ENCODE measurements around the gene ANGPTL4. TPM values are rescaled to one million over a fixed set of nuclear protein-coding genes. Genes with fewer than 3 reads are reported as not detected.

Gene ANGPTL4
- total RNA-seq, 1 donor from 2014 or later, result 82.0 TPM

DNA sequence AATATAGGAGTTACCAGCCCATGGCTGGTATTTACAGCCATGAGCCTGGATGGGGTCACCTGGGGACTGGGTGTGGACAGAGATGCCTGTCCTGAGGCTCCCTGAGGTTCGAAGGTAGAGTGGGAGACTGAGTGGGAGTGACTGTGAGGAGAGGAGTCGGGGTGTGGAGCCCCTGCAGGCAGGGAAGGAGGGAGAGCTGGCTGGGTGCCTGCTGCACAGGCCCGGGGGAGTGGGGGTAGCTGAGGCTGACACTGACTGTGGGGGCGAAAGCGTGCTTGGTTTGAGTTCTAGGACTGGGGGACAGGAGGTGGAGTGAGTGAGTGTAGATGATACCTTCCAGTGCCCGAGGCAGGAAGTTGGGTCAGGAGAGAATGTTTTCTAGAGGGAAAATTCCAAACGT lies 33.3 kb downstream of the ANGPTL4 start:
- TF ChIP-seq CTCF (conservative IDR thresholded peaks at IDR 0.05; ENCODE audit: low read depth, low read length), result no peak
- no peak overlapping the region for H3K4me3 ChIP-seq (ENCODE audit: low read depth, low read length)
- DNase-seq (ENCODE audit: low read depth), result no peak

GRCh38 chr19:8397746-8398310 lies 33.9 kb downstream of the ANGPTL4 start:
- H3K4me3 ChIP-seq (ENCODE audit: low read depth, low read length), result no peak overlapping the region
- no peak for TF ChIP-seq CTCF (conservative IDR thresholded peaks at IDR 0.05; ENCODE audit: low read depth, low read length)
- no peak for DNase-seq (ENCODE audit: low read depth)

GRCh38 chr19:8398311-8398771 lies 34.4 kb downstream of the ANGPTL4 start:
- no peak overlapping the region for H3K4me3 ChIP-seq (ENCODE audit: low read depth, low read length)
- no peak for DNase-seq (ENCODE audit: low read depth)
- TF ChIP-seq CTCF (conservative IDR thresholded peaks at IDR 0.05; ENCODE audit: low read depth, low read length), result no peak

DNA sequence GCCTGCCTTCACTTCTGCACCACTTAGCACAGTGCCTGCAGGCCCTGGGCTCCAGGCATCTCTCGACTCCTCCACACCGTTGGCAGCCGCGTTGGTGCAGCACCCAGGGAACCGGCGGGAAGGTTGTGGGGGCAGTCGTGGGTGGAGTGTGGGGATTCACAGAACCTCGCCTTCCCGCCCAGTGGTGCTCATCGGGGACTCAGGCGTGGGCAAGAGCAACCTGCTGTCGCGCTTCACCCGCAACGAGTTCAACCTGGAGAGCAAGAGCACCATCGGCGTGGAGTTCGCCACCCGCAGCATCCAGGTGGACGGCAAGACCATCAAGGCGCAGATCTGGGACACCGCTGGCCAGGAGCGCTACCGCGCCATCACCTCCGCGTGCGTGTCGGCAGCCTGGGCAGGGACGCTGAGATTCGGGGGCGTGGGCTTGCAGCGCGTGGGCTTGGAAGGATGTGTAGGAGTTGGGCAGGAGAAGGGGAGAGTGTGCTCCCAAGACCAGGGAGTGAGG lies 35.8 kb downstream of the ANGPTL4 start:
- no peak for DNase-seq (ENCODE audit: low read depth)
- no peak for TF ChIP-seq CTCF (conservative IDR thresholded peaks at IDR 0.05; ENCODE audit: low read depth, low read length)
- no peak overlapping the region for H3K4me3 ChIP-seq (ENCODE audit: low read depth, low read length)

DNA sequence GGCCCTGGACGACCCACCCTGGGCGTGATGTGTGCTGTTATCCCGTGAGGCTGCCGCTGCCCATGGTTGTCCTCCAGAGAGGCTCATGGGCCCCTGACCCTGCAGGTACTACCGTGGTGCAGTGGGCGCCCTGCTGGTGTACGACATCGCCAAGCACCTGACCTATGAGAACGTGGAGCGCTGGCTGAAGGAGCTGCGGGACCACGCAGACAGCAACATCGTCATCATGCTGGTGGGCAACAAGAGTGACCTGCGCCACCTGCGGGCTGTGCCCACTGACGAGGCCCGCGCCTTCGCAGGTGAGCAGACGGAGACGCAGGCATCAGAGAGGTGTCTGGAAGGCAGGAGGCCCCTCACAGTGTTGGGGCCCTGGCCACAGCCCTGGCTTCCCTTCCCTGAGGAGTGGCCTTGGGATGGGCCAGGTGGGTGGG lies 38.0 kb downstream of the ANGPTL4 start:
- no peak overlapping the region for H3K4me3 ChIP-seq (ENCODE audit: low read depth, low read length)
- no peak for DNase-seq (ENCODE audit: low read depth)
- no peak for TF ChIP-seq CTCF (conservative IDR thresholded peaks at IDR 0.05; ENCODE audit: low read depth, low read length)

GRCh38 chr19:8403098-8403819 lies 39.3 kb downstream of the ANGPTL4 start:
- DNase-seq (ENCODE audit: low read depth), result no peak
- TF ChIP-seq CTCF (conservative IDR thresholded peaks at IDR 0.05; ENCODE audit: low read depth, low read length), result no peak
- no peak overlapping the region for H3K4me3 ChIP-seq (ENCODE audit: low read depth, low read length)

GRCh38 chr19:8403820-8404109 lies 39.8 kb downstream of the ANGPTL4 start:
- H3K4me3 ChIP-seq (ENCODE audit: low read depth, low read length), result no peak overlapping the region
- DNase-seq (ENCODE audit: low read depth), result no peak
- no peak for TF ChIP-seq CTCF (conservative IDR thresholded peaks at IDR 0.05; ENCODE audit: low read depth, low read length)
